Peyer's patch (tissue), 4 donors: Measurements from ENCODE around the gene NFASC.

Experiments used
- CTCF ChIP-seq, 6 experiments: fragments of 450-650 bp in 4 of 6; fragments of 200-600 bp in 2 of 6; sonication (generic) in 1 of 6; IDR thresholded peaks; one replicate each; pipeline ENCODE4 v1.5.1; 2017 to 2019; ENCODE audit warnings: antibody characterized with exemption in 6 of 6, mild to moderate bottlenecking in 3 of 6, moderate library complexity in 1 of 6
- POLR2A ChIP-seq, 2 donors: fragments of 450-650 bp; IDR thresholded peaks; one replicate each; pipeline ENCODE4 v1.5.1; 2017; ENCODE audit warnings: antibody characterized with exemption in 2 of 2, mild to moderate bottlenecking in 2 of 2, moderate library complexity in 2 of 2

- TF ChIP-seq CTCF (IDR thresholded peaks at IDR 0.05) (no peak), POLR2A (IDR thresholded peaks at IDR 0.05) (no peak)
Observed at GRCh38 chr1:204940591-204940990, 69.9 kb downstream of the NFASC start.
